NCI-H1105 treated with DMSO at 0.1 percent for 48 hours (cell line): Measurements from ENCODE around the gene NCAM2.

ENCODE experiments used
- DNase-seq: peaks from one replicate; lab custom pipeline; 2025; lab: John Stamatoyannopoulos, UW

NCAM2 gene

DNA sequence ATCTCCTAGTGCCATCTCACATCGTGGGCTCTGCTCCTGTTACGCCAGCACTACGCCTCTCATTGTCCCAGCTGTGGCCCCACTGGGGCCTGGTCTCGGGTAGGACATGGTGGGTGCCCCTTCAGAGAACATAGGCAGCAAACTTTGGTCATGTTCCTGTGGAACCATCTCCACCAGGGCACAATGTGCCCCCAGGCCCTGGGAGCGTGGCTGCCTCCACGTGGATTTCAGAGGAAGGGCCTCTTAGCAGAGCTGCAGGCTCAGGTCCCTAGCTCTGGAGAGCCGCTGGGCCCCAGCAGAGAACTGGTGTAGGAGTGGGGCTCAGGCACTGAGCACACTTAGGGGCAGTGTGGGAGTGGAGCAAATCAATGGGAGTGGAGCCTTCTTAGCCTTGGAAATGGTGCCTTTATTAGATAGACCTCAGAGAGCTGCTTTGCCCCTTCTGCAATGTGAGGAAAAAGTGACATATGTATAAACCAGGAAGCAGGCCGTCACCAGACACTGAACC is 460.0 kb downstream of the NCAM2 start:
- no peak for DNase-seq

DNA sequence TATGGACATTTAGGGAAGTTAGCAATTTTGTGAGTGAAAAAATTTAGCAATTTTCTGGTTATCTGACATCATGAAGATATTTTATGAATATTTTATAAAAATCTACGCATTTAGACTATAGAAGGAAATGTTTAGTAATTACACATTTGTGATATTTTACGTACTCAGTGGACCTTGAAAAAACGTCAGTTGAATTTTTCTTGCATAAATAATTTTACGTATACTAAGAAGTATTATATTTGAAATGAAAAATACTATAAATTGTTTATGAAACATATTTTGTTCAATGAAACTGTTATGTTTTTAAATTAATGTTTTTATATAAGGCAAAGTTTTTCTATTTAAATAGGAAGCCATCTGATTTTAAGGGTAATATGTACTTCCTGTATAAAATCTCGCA is 462.8 kb downstream of the NCAM2 start:
- DNase-seq: no peak

DNA sequence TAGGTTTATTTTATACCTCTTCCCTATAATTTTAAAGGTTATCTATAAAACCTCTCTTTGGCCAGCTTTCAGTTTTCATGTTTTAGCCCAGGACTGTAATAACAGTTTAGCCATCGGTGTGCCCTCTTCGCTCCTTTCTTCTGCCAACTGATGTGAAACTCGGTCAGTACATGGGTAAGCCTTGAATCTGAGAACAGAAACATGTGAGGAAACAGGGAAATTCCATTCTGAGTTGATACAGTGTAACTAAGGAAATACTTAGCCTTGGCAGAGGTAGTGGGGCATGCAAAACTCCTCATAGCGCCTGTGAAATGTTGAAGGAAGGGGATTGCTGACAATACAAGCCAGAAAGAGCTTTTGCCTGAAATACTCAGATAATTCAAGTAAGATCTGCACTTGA is 465.2 kb downstream of the NCAM2 start:
- DNase-seq: no peak

DNA sequence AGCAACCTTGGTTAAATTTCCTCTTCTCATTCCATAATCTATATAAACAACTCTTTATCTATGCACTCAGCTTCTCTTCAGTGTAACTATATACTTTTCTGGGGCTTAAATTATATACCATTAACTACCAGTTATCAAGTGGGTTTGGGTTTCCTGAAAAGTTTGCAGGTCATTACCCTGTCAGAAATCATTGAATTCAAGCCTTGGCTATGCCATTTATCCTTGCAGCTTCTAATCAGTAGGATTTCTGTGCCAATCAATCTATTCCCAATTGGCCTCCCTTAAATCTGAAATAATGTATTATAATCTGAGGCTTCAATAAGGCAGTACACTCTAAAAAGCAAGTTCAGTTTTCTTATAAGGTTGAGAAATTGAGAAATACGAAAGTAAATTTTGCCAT is 466.5 kb downstream of the NCAM2 start:
- DNase-seq: no peak

DNA sequence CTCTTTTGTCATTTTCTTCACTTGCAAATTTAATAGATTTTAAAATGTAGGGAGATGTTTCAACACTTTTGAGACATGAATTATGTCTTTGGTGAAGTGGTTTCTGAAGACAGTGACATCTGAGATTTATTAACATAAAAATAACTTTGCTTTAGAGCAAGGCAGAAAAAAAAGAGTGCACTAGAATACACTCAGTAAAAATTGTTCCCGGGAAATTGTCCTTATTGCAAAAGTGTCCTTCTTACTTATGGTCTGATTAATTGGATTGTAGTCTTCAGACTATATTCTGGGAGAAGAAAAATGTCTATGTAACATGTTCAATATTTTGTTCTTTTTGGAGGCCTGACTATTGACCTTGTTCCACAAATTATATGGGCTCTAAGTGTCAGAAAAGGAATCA is 468.5 kb downstream of the NCAM2 start:
- no peak for DNase-seq

DNA sequence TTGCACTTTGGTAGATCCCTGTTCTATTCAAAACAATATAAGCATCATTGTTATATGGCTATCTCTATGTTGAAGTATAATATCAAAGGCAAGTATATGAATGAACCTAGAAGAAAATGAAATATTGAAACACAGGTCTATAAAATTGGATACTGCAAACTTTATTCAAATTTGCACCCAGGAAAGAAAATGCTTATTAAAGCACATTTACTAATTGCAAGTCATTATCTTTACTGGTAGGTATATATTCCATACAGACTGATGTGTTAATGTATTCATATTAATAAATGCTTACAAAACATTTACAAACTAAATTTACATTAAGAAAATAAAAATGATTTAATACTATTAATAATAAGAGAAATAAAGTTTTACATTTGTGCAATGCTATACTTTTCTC is 469.8 kb downstream of the NCAM2 start:
- no peak for DNase-seq

DNA sequence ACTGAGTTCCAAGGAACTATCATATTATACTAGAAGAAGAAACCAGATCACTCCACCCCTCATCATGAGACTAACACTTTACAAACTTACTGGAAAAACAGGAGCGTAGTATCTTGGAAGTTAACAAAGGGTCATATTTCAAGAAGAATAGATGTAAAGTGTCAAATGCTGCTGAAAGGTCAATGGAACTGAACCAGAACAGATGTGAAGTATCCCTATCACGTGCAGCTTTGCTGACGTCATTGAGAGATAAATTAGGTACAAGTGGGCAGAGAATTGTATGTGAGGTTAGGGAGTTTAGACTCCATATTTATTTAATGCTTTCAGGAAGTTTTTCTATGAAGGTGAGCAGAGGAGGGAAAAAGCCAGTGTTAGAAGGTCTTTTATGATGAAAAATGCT is 483.0 kb downstream of the NCAM2 start:
- no peak for DNase-seq

DNA sequence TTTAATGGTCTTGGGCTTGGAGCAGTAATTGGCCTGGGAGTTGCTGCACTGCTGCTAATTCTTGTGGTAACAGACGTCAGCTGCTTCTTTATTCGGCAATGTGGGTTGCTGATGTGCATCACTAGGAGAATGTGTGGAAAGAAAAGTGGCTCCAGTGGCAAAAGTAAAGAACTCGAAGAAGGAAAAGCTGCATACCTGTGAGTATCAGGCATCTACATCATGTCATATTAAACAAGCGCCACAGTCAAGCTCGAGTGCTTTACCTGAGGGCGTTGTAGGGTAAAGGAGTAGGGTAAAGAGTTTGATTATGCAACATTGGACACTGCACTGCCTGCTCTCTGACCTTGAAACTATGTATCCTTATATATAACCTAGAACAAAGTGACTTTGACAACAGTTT is 510.6 kb downstream of the NCAM2 start:
- DNase-seq: no peak

DNA sequence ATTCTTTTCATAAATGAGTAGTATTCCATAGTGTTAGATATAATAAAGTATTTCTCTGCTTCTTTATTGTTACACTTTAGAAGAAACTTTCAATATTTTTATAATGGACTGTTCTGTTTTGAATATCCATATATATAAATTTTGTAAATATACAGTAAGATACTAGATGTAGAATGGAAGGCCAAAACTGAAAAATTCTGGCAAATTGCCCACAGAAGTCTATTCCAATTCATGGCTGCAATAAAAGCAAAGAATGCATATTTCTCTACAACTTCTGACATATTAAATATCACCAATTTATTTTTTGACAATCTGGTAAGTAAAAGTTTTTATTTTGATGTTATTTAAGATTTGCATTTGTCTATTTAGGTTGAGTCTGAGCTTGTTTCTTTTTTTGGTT is 532.5 kb downstream of the NCAM2 start:
- DNase-seq: no peak

DNA sequence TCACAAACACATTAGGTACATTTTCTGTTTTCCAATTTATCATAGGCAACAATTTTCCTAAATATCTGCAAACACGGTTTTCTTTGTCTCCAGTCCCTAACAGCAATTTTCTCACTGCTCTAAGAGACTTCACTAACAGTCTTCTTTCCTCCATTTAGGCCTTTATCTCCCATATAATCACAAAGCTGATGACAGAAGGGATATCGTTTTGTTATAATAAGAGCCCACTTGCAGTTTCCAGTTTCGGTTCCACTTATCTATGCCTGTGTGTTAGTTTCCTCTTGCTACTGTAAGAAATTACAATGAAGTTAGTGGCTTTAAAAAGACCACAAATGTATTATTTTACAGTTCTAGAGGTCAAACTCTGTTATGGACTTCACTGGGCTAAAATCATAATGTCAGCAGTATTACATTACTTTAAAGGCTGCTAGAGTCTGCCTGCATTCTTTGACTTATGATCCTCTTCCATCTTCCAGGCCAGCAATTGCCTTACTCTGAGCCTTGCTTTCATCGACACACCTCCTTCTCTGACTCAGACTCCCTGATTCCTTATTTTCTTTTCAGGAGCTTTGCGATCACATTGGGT is 549.3 kb downstream of the NCAM2 start:
- DNase-seq: no peak

DNA sequence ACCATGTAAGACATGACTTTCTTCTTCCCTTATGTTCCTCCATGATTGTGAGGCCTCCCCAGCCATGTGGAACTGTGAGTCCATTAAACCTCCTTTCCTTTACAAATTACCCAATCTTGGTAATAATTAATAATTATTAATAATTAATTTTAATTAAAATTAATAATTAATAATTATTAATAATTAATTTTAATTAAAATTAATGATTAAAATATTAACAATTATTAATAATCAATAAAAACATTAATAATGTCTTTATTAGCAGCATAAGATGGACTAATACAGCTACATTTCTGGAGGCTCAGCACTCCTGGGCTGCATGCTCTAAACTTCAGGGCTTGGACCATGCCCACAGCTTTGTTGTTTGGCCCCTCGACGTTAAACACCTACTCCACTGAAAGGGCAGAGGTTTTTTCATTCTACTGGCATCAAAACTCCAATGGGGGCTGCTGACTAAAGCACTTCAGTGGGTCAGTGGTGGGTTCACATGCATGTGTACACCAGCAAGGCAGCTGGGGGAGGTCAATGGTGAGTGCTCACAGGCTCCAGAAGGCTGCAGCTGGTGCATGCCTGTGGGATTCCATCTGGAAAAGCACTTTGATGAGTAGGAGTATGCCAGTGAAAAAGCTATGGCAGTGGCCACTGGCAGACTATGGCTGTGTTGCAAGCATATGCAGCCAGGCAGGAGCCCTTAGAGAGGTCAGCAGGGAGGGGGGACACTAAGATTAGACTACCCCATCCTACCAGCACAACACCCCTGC is 561.3 kb downstream of the NCAM2 start:
- no peak for DNase-seq
